Measurements from ENCODE around the gene SUN1.

DNA sequence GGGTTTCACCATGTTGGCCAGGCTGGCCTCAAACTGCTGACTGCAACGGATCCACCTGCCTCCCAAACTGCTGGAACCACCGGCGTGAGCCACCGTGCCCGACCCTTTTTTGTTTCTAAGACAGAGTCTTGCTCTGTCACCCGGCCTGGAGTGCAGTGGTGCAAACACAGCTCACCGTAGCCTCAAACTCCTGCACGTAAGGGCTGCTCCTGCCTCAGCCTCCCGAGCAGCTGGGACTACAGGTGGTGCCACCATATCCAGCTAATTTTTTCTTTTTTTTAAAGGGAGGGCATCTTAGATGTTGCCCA is 85.8 kb downstream of the SUN1 start:
- TF ChIP-seq, protein P1, sequence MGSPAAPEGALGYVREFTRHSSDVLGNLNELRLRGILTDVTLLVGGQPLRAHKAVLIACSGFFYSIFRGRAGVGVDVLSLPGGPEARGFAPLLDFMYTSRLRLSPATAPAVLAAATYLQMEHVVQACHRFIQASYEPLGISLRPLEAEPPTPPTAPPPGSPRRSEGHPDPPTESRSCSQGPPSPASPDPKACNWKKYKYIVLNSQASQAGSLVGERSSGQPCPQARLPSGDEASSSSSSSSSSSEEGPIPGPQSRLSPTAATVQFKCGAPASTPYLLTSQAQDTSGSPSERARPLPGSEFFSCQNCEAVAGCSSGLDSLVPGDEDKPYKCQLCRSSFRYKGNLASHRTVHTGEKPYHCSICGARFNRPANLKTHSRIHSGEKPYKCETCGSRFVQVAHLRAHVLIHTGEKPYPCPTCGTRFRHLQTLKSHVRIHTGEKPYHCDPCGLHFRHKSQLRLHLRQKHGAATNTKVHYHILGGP (tag by site-specific recombination; IDR thresholded peaks at IDR 0.05), result no peak
- TF ChIP-seq ZEB2 (tag by site-specific recombination; IDR thresholded peaks at IDR 0.05) (no peak), HOXD13 (CRISPR knock-in tag; IDR thresholded peaks at IDR 0.05; ENCODE audit: borderline replicate concordance) (no peak)
- TF ChIP-seq, protein P2, sequence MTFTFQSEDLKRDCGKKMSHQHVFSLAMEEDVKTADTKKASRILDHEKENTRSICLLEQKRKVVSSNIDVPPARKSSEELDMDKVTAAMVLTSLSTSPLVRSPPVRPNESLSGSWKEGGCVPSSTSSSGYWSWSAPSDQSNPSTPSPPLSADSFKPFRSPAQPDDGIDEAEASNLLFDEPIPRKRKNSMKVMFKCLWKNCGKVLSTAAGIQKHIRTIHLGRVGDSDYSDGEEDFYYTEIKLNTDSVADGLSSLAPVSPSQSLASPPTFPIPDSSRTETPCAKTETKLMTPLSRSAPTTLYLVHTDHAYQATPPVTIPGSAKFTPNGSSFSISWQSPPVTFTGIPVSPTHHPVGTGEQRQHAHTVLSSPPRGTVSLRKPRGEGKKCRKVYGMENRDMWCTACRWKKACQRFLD (tag by site-specific recombination; IDR thresholded peaks at IDR 0.05), result no peak
- TF ChIP-seq, protein P3, sequence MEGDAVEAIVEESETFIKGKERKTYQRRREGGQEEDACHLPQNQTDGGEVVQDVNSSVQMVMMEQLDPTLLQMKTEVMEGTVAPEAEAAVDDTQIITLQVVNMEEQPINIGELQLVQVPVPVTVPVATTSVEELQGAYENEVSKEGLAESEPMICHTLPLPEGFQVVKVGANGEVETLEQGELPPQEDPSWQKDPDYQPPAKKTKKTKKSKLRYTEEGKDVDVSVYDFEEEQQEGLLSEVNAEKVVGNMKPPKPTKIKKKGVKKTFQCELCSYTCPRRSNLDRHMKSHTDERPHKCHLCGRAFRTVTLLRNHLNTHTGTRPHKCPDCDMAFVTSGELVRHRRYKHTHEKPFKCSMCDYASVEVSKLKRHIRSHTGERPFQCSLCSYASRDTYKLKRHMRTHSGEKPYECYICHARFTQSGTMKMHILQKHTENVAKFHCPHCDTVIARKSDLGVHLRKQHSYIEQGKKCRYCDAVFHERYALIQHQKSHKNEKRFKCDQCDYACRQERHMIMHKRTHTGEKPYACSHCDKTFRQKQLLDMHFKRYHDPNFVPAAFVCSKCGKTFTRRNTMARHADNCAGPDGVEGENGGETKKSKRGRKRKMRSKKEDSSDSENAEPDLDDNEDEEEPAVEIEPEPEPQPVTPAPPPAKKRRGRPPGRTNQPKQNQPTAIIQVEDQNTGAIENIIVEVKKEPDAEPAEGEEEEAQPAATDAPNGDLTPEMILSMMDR (tag by site-specific recombination; IDR thresholded peaks at IDR 0.05), result no peak
- TF ChIP-seq, protein P4, sequence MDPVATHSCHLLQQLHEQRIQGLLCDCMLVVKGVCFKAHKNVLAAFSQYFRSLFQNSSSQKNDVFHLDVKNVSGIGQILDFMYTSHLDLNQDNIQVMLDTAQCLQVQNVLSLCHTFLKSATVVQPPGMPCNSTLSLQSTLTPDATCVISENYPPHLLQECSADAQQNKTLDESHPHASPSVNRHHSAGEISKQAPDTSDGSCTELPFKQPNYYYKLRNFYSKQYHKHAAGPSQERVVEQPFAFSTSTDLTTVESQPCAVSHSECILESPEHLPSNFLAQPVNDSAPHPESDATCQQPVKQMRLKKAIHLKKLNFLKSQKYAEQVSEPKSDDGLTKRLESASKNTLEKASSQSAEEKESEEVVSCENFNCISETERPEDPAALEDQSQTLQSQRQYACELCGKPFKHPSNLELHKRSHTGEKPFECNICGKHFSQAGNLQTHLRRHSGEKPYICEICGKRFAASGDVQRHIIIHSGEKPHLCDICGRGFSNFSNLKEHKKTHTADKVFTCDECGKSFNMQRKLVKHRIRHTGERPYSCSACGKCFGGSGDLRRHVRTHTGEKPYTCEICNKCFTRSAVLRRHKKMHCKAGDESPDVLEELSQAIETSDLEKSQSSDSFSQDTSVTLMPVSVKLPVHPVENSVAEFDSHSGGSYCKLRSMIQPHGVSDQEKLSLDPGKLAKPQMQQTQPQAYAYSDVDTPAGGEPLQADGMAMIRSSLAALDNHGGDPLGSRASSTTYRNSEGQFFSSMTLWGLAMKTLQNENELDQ (tag by site-specific recombination; IDR thresholded peaks at IDR 0.05; ENCODE audit: low read depth), result no peak
- TF ChIP-seq, protein P5, sequence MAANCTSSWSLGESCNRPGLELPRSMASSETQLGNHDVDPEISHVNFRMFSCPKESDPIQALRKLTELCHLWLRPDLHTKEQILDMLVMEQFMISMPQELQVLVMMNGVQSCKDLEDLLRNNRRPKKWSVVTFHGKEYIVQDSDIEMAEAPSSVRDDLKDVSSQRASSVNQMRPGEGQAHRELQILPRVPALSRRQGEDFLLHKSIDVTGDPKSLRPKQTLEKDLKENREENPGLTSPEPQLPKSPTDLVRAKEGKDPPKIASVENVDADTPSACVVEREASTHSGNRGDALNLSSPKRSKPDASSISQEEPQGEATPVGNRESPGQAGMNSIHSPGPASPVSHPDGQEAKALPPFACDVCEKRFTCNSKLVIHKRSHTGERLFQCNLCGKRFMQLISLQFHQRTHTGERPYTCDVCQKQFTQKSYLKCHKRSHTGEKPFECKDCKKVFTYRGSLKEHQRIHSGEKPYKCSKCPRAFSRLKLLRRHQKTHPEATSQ (tag by site-specific recombination; IDR thresholded peaks at IDR 0.05), result no peak

All from HEK293 (cell line).